ENCODE data around the gene NR5A1.

NR5A1 gene

DNA sequence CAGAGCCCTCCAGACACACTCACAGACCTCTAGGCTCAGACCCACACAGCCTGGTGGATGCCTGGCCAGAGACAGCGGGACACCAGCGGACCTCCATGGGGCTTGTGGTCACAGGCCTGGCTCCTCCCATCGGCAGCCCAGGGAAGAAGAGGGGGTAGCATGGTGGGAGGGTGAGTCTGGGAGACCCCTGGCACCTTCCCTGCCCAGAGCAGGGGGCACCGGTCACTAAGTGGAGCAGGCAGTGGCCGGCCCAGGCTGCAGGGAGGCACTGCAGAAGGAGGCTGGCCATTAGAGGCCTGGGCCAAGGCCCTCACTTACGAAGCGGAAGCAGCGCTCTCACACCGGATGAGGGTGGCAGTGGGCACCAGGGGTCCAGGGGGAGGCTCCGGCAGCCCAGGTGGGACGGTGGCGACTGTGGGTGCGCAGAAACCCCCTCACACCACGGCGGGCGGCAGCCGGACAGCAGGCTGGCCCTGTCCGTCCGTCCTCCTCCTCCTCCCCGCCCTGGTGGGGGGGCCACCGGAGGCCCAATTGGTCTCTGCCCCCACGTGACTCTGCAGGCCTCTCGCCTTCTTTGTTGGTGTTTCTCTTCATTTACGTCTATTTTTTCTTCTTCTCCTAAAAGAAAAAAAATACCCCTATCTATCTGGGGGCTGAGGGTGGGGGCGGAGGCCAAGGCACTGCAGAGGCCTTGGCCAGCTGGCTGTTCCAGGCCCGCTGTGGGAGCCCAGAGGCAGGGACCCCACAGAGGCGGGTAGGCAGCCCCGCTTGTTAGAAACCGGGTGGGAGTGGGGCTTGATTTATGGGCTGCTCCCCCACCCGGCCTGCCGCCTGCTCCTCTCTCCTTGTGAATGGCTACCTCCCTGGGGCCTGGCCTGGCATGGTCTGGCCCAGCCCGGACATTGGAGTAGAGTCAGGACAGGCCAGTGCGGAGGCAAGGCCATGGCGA is at the start of gene NR5A1:
NR5A1 (minus strand) TSS at position 469 of the 949 bp plus-strand sequence. CDS start 4,004 bp downstream, outside the sequence.
- no peak for DNase-seq

DNA sequence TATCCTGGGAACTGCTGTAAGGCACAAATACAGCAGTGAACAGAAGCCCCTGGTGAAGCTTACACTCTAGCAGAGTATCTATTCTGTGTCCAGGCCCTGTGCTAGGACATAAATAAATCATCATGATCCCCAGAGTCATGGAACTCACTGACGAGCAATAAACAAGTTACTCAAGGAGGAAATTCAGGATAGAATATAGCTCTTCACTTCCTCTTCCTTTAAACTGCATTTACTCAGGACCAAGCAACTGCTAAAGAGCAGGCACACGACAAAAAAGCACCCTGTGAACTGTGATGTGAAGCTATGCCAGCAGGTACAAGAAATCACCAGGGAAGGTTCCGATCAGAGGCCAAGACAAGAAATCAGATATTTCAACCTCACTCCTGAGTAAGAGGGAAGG is 47.8 kb upstream of the NR5A1 start:
- DNase-seq, result no peak

DNA sequence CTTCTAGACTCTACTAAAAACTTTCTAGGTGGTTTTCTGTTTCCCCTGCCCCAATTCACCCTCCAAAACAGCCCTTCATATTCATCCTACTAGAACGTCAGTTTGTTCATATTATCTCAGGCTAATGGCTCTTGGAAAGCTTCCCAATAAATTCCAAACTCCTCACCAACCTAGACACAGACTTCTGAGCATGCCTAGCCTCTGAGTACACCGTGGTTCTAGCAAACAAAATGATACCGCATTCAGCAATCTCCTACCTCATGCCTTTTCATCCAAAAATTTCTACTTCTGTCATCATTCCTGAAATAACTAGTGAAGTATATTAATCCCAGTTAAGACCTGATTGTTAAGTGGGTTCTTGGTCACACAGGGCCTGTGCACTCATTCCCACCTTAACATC is 46.5 kb upstream of the NR5A1 start:
- no peak for DNase-seq

DNA sequence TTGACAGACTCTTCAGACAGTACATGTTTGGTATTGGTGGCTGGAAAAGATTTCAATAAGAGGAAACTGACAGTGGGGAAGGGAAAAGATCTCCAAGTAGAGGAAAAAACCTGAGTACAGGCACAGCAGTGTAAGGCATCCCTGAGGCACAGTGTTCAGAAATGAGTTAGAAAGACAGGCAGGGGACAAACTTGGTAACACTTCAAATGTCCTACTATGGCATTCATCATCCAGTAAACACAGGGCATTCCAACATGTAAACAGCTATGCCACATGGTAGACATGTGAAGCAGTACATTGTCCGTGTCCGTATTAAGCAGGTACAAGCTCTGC is 45.0 kb upstream of the NR5A1 start:
- no peak for DNase-seq

DNA sequence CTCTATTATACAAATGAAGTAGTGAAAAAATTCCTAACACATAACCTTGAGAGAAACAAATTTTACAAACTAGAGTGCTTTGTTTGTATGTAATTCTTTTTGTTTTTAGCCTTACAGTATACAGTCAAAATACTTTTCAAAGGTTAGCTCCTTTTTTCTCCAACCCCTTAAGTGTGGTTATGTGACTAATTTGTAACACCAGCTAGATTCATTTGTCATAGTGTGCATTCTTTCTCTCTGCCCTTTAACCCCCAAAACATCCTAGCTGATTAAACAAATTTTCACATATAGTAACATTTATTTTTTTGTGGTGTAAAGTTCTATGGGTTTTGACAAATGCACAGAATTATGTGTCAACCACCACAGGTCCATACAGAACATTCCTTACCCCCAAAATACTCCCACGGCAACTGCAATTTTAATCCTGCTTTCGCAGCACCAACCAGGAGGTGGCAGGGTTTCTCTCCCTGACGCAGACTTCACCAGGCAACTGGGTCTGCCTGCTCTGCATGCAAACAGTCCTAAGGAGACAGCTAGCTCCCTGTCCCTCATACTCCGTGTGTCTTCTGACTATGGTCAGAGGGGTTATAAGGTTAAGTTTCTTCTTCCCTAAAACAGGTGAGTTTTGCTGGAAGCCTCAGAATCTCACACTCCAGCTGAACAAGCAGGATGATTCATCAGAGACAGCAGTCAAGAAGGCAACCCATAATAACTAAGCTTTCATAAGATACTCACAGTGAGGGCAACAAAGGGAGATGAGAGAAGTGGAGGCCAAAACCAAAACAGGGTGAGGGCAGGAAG is 44.5 kb upstream of the NR5A1 start:
- peak; percentile 42 for DNase-seq

DNA sequence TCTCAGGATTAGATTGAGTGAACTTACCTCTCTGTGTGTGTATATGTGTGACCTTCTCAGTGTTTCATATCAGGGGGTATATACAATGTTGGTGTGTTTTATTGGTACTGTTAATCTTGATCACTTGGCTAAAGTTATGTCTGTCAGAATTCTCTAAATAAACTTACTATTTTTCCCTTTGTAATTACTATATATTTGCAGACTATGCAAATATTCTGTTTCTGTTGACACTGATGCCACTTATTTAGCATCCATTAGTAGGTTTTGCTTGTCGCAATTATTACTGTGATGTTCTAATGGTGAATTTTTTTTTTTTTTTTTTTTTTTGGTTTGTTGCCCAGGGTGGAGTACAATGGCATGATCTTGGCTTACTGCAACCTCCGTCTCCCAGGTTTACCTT is 42.9 kb upstream of the NR5A1 start:
- DNase-seq, result no peak

- DNase-seq, result no peak
Measured at GRCh38 chr9:124549016-124549415, 41.8 kb upstream of the NR5A1 start.

- no peak for DNase-seq
Measured at GRCh38 chr9:124544535-124544934, 37.3 kb upstream of the NR5A1 start.

DNA sequence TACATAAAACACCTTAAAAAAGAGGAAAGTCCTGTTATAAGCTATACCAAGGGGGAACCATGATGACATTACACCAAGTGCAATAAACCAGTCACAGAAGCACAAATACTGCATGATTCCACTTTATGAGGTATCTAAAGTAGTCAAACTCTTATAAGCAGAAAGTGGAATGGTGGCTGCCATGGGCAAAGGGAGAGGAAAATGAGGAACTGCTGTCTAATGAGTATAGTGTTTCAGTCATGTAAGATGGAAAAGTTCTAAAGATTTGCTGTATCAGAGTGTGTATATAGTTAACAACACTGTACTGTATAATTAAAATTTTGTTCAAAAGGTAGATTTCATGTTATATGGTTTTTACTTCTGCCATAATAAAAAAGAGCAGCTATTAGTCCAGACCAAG is 34.6 kb upstream of the NR5A1 start:
- no peak for DNase-seq

DNA sequence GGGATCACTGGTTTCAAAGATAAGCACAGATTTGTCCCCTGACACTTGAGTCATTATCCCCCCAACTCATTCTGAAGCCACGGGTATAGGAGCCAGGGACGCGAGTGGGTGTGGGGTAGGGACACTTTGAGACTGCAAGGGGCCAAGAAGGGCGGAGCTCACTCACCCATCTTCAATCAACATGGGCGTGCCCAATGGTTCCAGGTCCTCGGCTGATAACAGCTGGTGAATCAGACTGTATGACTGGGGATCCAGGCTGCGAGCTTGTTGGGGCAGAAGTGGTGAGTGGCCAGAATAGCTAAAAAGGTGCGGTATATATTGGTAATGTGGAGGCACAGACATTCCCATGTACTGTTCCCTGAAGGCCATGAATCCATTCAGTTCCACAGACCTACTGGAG is 30.7 kb upstream of the NR5A1 start:
- no peak for DNase-seq

- DNase-seq, result no peak
Measured at GRCh38 chr9:124535846-124536245, 28.6 kb upstream of the NR5A1 start.

DNA sequence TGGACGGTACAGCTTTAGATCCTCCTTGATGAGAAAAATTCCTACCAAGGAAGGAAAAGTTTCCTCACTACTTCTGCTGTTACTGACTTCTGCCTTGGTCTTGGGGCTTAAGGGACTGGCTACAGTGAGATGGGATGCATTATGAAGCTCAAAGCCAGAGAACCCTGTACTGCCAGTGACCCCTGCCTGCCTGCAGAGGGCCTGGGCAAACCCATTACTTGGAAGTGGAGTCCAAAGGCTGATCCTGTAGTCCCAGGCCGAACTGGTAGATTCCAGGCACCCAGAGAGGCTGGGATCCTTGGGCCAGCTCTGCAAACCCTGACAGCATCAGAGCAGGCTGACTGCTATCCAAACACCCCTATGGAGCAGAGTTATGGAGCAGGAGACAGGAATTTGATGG is 25.7 kb upstream of the NR5A1 start:
- DNase-seq, result no peak

DNA sequence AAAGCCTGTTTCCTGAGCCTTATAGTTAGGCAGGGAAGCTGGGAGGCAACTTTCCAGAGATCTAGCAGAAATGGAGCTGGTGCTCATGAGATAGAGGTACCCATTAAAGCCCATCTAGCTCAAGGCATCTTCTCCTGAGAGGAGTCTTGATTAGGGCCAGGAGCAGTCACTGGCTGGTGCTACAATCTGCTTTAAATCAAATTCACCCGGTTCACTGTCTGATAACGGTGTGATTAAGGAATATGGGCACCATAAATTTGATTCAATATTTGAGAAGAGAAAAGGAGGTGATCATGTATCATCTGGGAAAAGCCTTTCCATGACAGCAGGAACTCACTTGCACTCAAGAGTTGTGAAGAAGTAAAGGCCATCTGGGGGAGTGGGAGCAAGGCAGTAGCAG is 23.9 kb upstream of the NR5A1 start:
- DNase-seq, result no peak

- DNase-seq, result no peak
Measured at GRCh38 chr9:124530246-124530645, 23.0 kb upstream of the NR5A1 start.

DNA sequence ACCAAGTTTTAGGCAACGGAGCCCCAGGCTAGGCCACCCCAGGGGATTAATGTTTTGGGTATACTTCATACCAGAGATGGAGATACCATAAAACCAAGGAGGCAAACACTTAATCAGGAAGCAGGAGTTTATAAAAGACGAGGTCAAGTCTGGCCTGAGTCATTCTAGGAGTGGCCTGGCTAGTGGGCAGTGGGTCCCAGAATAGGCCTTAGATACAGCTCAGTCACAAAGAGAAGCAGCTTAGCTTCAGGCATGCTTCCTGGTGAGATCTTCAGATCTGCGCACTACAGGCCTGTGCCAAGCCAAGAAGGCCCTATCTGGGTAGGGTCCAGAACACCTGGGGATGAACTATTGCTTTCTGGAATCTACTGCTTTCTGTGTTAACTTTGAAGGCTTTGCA is 20.6 kb upstream of the NR5A1 start:
- DNase-seq, result no peak

- DNase-seq, result no peak
Measured at GRCh38 chr9:124526174-124526573, 19.0 kb upstream of the NR5A1 start.

DNA sequence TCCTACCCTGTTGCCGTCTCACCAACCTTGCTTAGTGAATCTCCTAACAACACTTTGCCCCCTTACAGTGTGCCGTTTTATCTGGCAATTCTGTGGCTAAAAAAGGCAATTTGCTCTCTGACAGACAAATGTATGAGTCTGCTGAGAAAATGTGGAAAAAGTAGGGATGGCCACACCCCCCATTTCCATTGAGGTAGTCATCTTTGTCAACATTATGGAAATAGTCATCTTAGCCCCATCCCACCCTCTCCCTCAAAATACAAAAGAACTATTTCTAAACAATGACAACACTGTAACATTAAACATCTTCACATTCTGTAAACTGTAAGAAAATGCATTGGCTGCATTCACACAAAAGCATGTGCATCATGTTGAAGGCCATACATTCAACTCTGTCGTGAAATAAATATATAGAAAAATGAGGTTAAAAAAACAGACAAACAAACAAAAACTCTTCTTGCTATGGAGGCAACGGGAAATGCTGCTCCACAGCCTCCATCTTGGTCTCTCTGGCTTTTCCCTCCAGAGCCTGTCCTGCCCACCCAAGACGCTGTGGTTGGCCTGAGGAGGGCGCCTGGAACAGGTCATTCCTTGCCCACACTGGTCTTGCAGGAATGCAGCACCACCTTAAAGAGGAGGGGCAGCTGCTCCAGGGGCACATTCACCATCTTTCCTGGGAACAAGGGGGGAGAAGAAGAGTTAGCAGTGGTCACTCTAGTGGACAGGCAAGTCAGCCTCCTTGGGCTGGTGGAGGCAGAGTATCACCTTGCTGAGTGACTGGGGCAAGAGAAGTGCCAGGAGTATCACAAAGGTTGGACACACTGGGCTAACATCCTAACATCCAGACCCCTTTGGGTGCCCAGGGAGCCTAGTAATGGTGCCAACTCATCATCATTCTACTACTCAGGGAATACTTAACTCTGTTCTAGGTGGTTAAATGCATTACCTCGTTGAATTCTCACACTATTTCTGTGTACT is 15.2 kb upstream of the NR5A1 start:
- DNase-seq, result no peak

DNA sequence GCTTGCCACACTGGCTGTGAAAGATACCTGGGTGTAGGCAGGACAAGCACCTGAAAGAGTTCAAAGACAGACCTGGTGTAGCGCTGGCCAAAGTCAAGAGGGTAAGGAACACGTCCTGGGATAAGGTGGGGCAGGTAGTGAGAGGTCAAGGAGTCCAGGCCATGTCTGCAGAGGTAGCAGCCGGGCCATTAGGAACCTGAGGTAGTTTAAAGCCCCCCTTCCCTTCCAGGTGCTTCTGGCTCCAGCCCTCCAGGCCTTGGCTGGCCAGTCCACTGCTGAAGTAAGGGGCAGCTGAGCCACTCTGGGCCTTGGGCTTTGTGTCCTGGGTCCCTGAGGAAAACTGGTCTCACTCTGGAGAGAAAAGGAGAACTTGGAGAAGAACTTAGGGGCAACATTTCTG is 13.9 kb upstream of the NR5A1 start:
- DNase-seq, result no peak

- DNase-seq, result no peak
Measured at GRCh38 chr9:124520206-124520596, 13.0 kb upstream of the NR5A1 start.

GRCh38 chr9:124518116-124518515 is 10.9 kb upstream of the NR5A1 start:
- no peak for DNase-seq

GRCh38 chr9:124517600-124517999 is 10.4 kb upstream of the NR5A1 start:
- no peak for DNase-seq

- DNase-seq, result no peak
Measured at GRCh38 chr9:124514874-124515273, 7.7 kb upstream of the NR5A1 start.

- no peak for DNase-seq
Measured at GRCh38 chr9:124514125-124514524, 6.9 kb upstream of the NR5A1 start.

Data from stimulated activated CD8-positive, alpha-beta memory T cell treated with anti-CD3 and anti-CD28 coated beads, Interleukin-4, amount 100 ng/mL, for 48 hours (primary cell).